GM19025 (cell line): ENCODE results near the gene MAN2B2.
"Not testable (repeated sequence)": the region's sequence is repeated elsewhere in the genome, so short reads cannot be mapped to it uniquely, and the experiment has no call there.

ENCODE experiments used
- ATAC-seq: cut with Tn5 transposase; IDR thresholded peaks from one replicate; pipeline ENCODE4 v1.9.1; 2021; ENCODE audit warnings: mild to moderate bottlenecking, low read depth, moderate library complexity; ENCODE audit not compliant: unreplicated experiment

MAN2B2 gene

GRCh38 chr4:6612961-6613675 lies 38.1 kb downstream of the MAN2B2 start:
- ATAC-seq = no peak

DNA sequence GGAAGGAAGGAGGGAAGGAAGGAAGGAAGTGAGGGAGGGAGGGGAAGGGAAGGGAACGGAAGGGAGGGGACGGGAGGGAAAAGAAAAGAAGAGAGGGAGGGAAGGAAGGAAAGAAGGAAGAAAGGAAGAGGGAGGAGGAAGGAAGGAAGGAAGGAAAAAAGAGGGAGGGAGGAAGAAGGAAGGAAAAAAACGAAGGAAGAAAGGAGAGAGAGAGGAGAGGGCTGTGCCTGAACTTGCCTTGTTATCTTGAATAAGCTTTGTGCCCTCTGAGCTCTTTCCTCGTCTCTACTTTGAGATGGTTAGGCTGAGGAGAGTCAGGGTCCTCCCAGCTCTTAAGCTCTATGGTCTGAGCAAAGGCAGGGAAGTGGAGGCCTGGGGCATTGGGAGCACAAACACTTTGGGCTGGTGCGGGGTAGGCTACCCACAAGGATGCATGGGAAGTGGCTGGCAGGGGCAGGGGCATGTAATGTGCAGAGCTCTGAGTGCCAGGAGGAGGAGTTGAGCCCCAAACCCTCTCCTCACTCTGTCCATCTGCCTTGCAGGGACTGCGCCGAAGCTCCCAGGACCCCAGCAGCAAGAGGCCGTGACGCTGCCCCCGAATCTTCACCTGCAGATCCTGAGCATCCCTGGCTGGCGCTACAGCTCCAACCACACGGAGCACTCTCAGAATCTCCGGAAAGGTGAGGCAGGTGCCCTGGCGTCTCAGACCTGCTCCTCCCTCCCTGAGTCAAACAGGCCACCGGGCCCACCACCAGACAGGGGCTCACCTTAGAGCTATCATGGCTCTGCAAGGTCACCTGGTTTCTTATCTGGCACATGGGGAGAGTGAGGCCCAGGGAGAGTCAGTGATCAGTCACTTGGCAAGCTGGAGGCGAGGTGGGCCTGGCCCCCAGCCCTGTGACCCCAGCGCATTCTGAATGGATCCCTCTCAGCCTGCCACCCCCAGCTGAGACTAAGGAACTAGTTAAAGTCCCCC lies 39.0 kb downstream of the MAN2B2 start:
- ATAC-seq = no peak

GRCh38 chr4:6614701-6615230 lies 39.8 kb downstream of the MAN2B2 start:
- no peak for ATAC-seq

- ATAC-seq = no peak
Measured at GRCh38 chr4:6616087-6616995, 41.4 kb downstream of the MAN2B2 start.

- no peak for ATAC-seq
Measured at GRCh38 chr4:6617246-6617645, 42.3 kb downstream of the MAN2B2 start.

DNA sequence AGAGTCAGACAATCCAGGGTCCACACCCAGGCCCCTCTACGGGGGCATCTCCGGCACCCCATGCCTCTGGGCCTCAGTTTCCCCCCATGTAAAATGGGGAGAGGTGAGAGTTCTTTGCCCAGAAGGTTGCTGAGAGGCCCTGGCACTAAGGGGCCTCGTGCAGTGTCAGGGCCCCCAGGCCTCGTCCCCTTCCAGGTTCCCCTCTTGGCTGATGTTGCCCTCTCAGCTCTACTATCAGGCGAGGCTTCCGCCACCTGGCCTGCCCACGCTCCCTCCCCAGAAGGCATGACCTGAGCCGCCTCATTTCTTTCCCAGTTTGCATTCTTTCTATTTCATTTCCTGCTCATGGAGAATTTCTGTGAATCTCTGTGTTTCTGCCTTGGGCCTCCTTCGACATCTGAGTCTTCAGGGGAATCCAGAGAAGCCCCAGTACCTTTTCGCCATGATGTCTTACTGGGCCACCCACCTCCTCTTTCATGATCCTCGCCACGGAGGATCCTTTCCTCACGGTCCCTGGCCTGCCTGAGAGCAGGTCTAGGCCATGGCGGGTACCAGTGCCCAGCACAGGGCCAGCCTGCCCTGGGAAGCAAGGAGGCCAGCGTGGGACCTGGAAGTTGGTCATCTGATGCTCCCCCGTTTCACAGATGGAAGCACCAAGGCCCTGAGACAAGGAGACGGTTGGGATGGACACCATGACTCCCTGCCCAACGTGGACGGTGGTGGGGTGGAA lies 43.6 kb downstream of the MAN2B2 start:
- no peak for ATAC-seq

DNA sequence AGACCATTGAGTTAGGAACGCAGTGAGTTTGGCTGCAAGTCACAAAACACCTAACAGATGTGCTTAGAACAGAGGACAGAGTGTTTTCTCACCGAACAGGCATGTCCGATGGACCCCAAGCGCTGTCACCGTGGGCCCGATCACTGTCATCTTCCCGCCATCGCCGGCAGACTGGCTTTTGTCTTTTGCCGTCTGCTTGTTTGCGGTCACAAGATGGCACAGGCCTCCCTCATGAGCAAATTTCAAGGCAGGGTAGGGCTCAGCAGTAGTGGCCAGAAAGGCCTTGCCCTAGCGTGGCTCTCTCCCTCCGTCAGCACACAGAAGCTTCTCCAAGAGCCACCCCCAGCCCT lies 44.1 kb downstream of the MAN2B2 start:
- ATAC-seq = no peak

- no peak for ATAC-seq
Measured at GRCh38 chr4:6619466-6620255, 44.7 kb downstream of the MAN2B2 start.

DNA sequence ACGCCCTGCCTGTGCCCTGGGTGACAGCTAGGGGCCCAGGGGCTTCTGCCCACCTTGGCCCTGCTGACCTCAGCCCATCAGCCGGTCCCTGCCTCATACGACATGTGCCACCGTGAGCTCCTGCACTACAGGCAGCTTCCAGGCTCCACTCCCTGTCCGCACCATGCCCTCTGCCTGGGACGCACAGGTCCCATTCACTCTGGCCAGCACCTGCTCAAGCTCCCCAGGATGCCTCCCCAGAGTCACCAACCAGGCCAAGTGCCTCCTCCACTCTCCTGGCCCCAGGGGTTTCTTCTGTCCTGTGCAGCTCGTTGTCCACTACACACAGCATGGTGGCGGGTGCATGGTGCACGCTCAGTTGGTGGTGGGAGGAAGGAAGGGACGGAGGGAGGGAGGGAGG lies 45.3 kb downstream of the MAN2B2 start:
- ATAC-seq = no peak

GRCh38 chr4:6620891-6621555 lies 46.0 kb downstream of the MAN2B2 start:
- ATAC-seq = no peak

DNA sequence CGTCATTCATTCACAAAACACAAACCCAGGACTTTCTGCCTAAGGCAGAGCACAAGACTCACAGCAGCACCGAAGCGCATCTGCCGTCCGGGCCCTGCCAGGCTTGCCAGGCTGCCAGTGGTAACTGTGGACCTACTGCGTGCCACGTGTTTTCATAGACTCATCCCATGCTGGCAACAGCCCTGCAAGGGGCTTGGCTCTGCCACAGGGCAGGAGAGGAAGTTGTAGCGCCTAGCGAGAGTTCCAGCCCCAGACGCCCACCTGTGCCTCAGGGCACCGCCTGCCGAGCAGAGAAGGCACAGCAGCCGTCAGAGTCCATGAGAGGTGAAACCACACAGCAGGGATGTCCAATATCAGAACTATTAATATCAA lies 46.6 kb downstream of the MAN2B2 start:
- no peak for ATAC-seq

GRCh38 chr4:6622744-6623143 lies 47.8 kb downstream of the MAN2B2 start:
- ATAC-seq = no peak

- no peak for ATAC-seq
Measured at GRCh38 chr4:6625256-6625655, 50.3 kb downstream of the MAN2B2 start.

DNA sequence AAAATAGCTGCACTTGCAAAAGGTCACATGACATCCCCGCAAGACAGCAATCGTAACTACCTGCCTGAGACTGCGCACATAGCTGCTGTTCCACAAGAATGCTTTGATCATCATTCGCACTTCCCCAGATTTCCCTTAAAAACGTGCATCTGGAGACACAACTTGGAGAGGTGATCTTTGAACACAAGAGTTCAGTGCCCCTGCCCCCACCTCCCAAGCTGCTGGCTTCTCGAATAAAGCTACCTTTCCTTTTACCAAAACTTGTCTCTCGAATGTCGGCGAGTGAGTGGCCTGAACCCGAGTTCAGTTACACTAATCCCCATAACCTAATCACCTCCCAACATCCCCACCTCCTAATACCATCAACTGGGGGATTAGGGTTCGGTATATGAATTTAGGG lies 51.1 kb downstream of the MAN2B2 start:
- no peak for ATAC-seq

DNA sequence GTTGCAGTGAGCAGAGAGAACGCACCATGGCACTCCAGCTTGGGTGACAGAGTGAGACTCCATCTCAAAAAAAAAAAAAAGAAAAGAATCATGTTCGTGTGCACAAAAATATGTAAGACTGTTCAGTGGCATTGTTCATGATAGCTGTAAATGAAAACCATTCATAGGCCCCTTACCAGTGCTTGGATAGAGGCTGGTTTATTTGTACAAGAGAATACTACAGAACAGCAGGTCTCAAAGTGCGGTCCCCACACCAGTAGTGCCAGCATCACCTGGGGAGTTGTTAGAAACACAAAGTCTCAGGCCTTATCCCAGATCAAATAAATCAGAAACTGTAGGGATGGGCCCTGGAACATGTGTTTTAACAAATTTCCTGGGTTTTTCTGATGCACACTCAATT lies 52.8 kb downstream of the MAN2B2 start:
- no peak for ATAC-seq

GRCh38 chr4:6628484-6628883 lies 53.5 kb downstream of the MAN2B2 start:
- ATAC-seq = not testable (repeated sequence)

GRCh38 chr4:6632125-6632524 lies 57.1 kb downstream of the MAN2B2 start:
- ATAC-seq = no peak

- no peak for ATAC-seq
Measured at GRCh38 chr4:6633091-6633906, 58.3 kb downstream of the MAN2B2 start.
